H9 (cell line): ENCODE results near the gene KLF11. TPM values are rescaled to one million over a fixed set of nuclear protein-coding genes. Genes with fewer than 3 reads are reported as not detected.

Experiments
- DNase-seq: peaks from one replicate; pipeline ENCODE4 v3.0.0-alpha.2; 2017
- H2AFZ ChIP-seq: one replicate; pipeline ENCODE4 v1.6.1; 2013; ENCODE audit warnings: mild to moderate bottlenecking, low read length, control low read depth, moderate library complexity
- H2AK5ac ChIP-seq: 2 replicates; pipeline ENCODE4 v1.6.1; 2013; ENCODE audit warnings: low read length, control low read depth, mixed read lengths; ENCODE audit not compliant: insufficient read length
- H2BK120ac ChIP-seq: one replicate; pipeline ENCODE4 v1.6.1; 2013; ENCODE audit warnings: low read depth, mild to moderate bottlenecking, low read length, control low read depth, inconsistent platforms; ENCODE audit not compliant: poor library complexity, severe bottlenecking
- H2BK12ac ChIP-seq: 2 replicates; pipeline ENCODE4 v1.6.1; 2013; ENCODE audit warnings: low read length, control low read depth, mixed read lengths, low read depth; ENCODE audit not compliant: insufficient read length
- H2BK15ac ChIP-seq: 2 replicates; pipeline ENCODE4 v1.6.1; 2013; ENCODE audit warnings: low read depth, low read length, control low read depth
- H2BK20ac ChIP-seq: one replicate; pipeline ENCODE4 v1.6.1; 2013; ENCODE audit warnings: low read depth, mild to moderate bottlenecking, low read length, control low read depth, inconsistent platforms; ENCODE audit not compliant: poor library complexity, severe bottlenecking
- H2BK5ac ChIP-seq: 2 replicates; pipeline ENCODE4 v1.6.1; 2013; ENCODE audit warnings: low read length, control low read depth, mixed read lengths; ENCODE audit not compliant: insufficient read length
- H3K14ac ChIP-seq: 2 replicates; pipeline ENCODE4 v1.6.1; 2013; ENCODE audit warnings: low read length, control low read depth; ENCODE audit not compliant: insufficient read depth
- H3K18ac ChIP-seq: 2 replicates; pipeline ENCODE4 v1.6.1; 2013; ENCODE audit warnings: low read depth, mild to moderate bottlenecking, mixed read lengths, low read length, control low read depth; ENCODE audit not compliant: insufficient read length
- H3K23ac ChIP-seq: 2 replicates; pipeline ENCODE4 v1.6.1; 2013; ENCODE audit warnings: low read length, control low read depth, mixed read lengths, low read depth; ENCODE audit not compliant: insufficient read length
- H3K23me2 ChIP-seq: 2 replicates; pipeline ENCODE4 v1.6.1; 2013; ENCODE audit warnings: low read depth, mild to moderate bottlenecking, mixed read lengths, low read length, control low read depth; ENCODE audit not compliant: insufficient read length, poor library complexity, severe bottlenecking
- H3K27ac ChIP-seq: 2 replicates; pipeline ENCODE4 v1.5.1; 2013; ENCODE audit warnings: low read length, control low read depth, mixed read lengths, low read depth; ENCODE audit not compliant: insufficient read length
- H3K27me3 ChIP-seq: 2 replicates; pipeline ENCODE4 v1.6.1; 2013; ENCODE audit warnings: low read length, control low read depth, inconsistent platforms; ENCODE audit not compliant: insufficient read depth
- H3K4ac ChIP-seq: 2 replicates; pipeline ENCODE4 v1.6.1; 2013; ENCODE audit warnings: low read depth, mild to moderate bottlenecking, control low read depth, inconsistent platforms, low read length, moderate library complexity
- H3K4me1 ChIP-seq: 2 replicates; pipeline ENCODE4 v1.6.1; 2013; ENCODE audit warnings: low read length, control low read depth, inconsistent platforms; ENCODE audit not compliant: insufficient read depth
- H3K4me2 ChIP-seq: 2 replicates; pipeline ENCODE4 v1.6.1; 2013; ENCODE audit warnings: low read length, control low read depth, mixed read lengths; ENCODE audit not compliant: insufficient read length, insufficient read depth
- H3K56ac ChIP-seq: 2 replicates; pipeline ENCODE4 v1.6.1; 2013; ENCODE audit warnings: low read depth, mild to moderate bottlenecking, mixed read lengths, low read length, control low read depth; ENCODE audit not compliant: insufficient read length
- H3K79me1 ChIP-seq: 2 replicates; pipeline ENCODE4 v1.6.1; 2013; ENCODE audit warnings: low read depth, mild to moderate bottlenecking, moderate library complexity, low read length, control low read depth, inconsistent platforms; ENCODE audit not compliant: insufficient read depth, poor library complexity, severe bottlenecking
- H3K79me2 ChIP-seq: 2 replicates; pipeline ENCODE4 v1.6.1; 2013; ENCODE audit warnings: low read length, control low read depth, inconsistent platforms; ENCODE audit not compliant: insufficient read depth
- H3K9ac ChIP-seq: 2 replicates; pipeline ENCODE4 v1.6.1; 2013; ENCODE audit warnings: low read length, control low read depth, mixed read lengths; ENCODE audit not compliant: insufficient read length; ENCODE audit errors: extremely low read depth
- H3K9me3 ChIP-seq: one replicate; pipeline ENCODE4 v1.6.1; 2013; ENCODE audit warnings: low read depth, low read length, inconsistent platforms; ENCODE audit not compliant: control insufficient read depth
- H3T11ph ChIP-seq: one replicate; pipeline ENCODE4 v1.6.1; 2013; ENCODE audit warnings: mild to moderate bottlenecking, low read length, control low read depth, inconsistent platforms
- H4K20me1 ChIP-seq: one replicate; pipeline ENCODE4 v1.6.1; 2013; ENCODE audit not compliant: control insufficient read depth, insufficient read length, insufficient read depth
- H4K5ac ChIP-seq: 2 replicates; pipeline ENCODE4 v1.6.1; 2013; ENCODE audit warnings: low read depth, mild to moderate bottlenecking, mixed read lengths, low read length, control low read depth; ENCODE audit not compliant: insufficient read length
- H4K8ac ChIP-seq: replicated peaks from 2 replicates; pipeline ENCODE4 v1.6.1; 2013; ENCODE audit warnings: low read length, control low read depth, mixed read lengths, low read depth; ENCODE audit not compliant: insufficient read length
- H4K91ac ChIP-seq: 2 replicates; pipeline ENCODE4 v1.6.1; 2013; ENCODE audit warnings: low read depth, mild to moderate bottlenecking, moderate library complexity, mixed read lengths, low read length, control low read depth; ENCODE audit not compliant: insufficient read length
- H3K27ac Mint-ChIP-seq, 3 experiments: 2 replicates in 2 of 3; 3 replicates in 1 of 3; pipeline ENCODE4 v1.8.0; 2020 to 2021; ENCODE audit warnings: mixed read lengths in 3 of 3, mild to moderate bottlenecking in 1 of 3, moderate library complexity in 1 of 3
- H3K27me3 Mint-ChIP-seq: 2 replicates; pipeline ENCODE4 v1.8.0; 2021; ENCODE audit warnings: low read depth, mild to moderate bottlenecking, moderate library complexity, mixed read lengths
- H3K36me3 Mint-ChIP-seq, 3 experiments: 2 replicates in 2 of 3; 3 replicates in 1 of 3; pipeline ENCODE4 v1.8.0; 2020 to 2021; ENCODE audit warnings: low read depth in 3 of 3, mixed read lengths in 3 of 3; ENCODE audit not compliant: insufficient read depth in 1 of 3
- H3K4me1 Mint-ChIP-seq, 2 experiments: 2 replicates each; pipeline ENCODE4 v1.8.0; 2020; ENCODE audit warnings: mixed read lengths in 2 of 2
- H3K4me3 Mint-ChIP-seq, 2 experiments: 2 replicates in 1 of 2; 3 replicates in 1 of 2; pipeline ENCODE4 v1.8.0; 2020 to 2021; ENCODE audit warnings: mild to moderate bottlenecking in 2 of 2, mixed read lengths in 2 of 2, moderate library complexity in 1 of 2
- H3K9me3 Mint-ChIP-seq, 2 experiments: 2 replicates in 1 of 2; 3 replicates in 1 of 2; pipeline ENCODE4 v1.8.0; 2020; ENCODE audit warnings: mild to moderate bottlenecking in 2 of 2, mixed read lengths in 2 of 2, moderate library complexity in 1 of 2
- CTCF ChIP-seq: fragments of 200-600 bp; sonication (generic); conservative IDR thresholded peaks from 3 replicates; pipeline ENCODE4 v1.8.0; 2021; ENCODE audit warnings: antibody characterized with exemption, mild to moderate bottlenecking
- WGBS: extraction: QIAGEN DNeasy Blood & Tissue Kit; methylation state at CpG from one replicate; pipeline ENCODE4 v1.1.7; 2013; ENCODE audit warnings: missing lambda C conversion rate, low lambda C conversion rate, mixed read lengths; ENCODE audit not compliant: insufficient read length; ENCODE audit errors: extremely low coverage; 5-methylcytosine and 5-hydroxymethylcytosine counted together
- total RNA-seq: library from RNA; stranded (reverse); gene quantifications from 2 replicates; pipeline ENCODE4 v1.2.1, GENCODE V29; 2021

KLF11 gene
- total RNA-seq, 1 experiment from 2014 or later, result 15.5 TPM

GRCh38 chr2:10089565-10090190 lies 46.3 kb downstream of the KLF11 start:
- Mint-ChIP-seq H3K27ac (no peak overlapping the region), H3K4me3 (no peak overlapping the region)
- H3K4me2 ChIP-seq, result no peak overlapping the region

More at GRCh38 chr2:10089565-10090190, 46.3 kb downstream of the KLF11 start:
- Mint-ChIP-seq H3K9me3 (no peaks in the 10 kb centered on the region; a peak in 1 of 5 replicates), H3K4me1 (peaks cover 9 to 12% of the 10 kb centered on the region in 2 experiments), H3K27me3 (peaks cover 20% of the 10 kb centered on the region), H3K36me3 (peaks cover 0 to 2% (median 0%) of the 10 kb centered on the region in 3 experiments; a peak in 1 of 7 replicates)
- H2AK5ac ChIP-seq, result no peak overlapping the region
- no CpG with 5 or more reads among the region's 5 CpGs for WGBS
- no peak overlapping the region for H3K18ac ChIP-seq
- H3K27ac ChIP-seq, result no peak overlapping the region
- H3K9me3 ChIP-seq, result no peaks in the 10 kb centered on the region
- H3K23me2 ChIP-seq, result no peaks in the 10 kb centered on the region
- H3K79me2 ChIP-seq, result no peaks in the 10 kb centered on the region
- H2BK120ac ChIP-seq, result no peak overlapping the region
- H3K4ac ChIP-seq, result no peak overlapping the region
- no peak overlapping the region for H4K91ac ChIP-seq
- H2AFZ ChIP-seq, result no peak overlapping the region
- H3K14ac ChIP-seq, result no peak overlapping the region
- H2BK12ac ChIP-seq, result no peak overlapping the region
- H3K23ac ChIP-seq, result no peak overlapping the region
- no peak overlapping the region for H4K5ac ChIP-seq
- H3K56ac ChIP-seq, result no peak overlapping the region
- no peak overlapping the region for H4K8ac ChIP-seq
- H3K79me1 ChIP-seq, result no peaks in the 10 kb centered on the region
- no peak for TF ChIP-seq CTCF
- H2BK5ac ChIP-seq, result no peak overlapping the region
- no peak overlapping the region for H3T11ph ChIP-seq
- no peak overlapping the region for H2BK20ac ChIP-seq
- no peaks in the 10 kb centered on the region for H3K27me3 ChIP-seq
- no peak for DNase-seq
- no peaks in the 10 kb centered on the region for H4K20me1 ChIP-seq
- H3K4me1 ChIP-seq, result no peaks in the 10 kb centered on the region
- H3K9ac ChIP-seq, result no peak overlapping the region
- no peak overlapping the region for H2BK15ac ChIP-seq
